ENCODE measurements around the gene NFXL1.

The NFXL1 gene

GRCh38 chr4:47831026-47831679 lies 83.2 kb downstream of the NFXL1 start:
- DNase-seq (ENCODE audit: low read depth) = no peak

- no peak for DNase-seq (ENCODE audit: low read depth)
Observed at GRCh38 chr4:47830265-47831025, 83.9 kb downstream of the NFXL1 start.

GRCh38 chr4:47829438-47829837 lies 84.9 kb downstream of the NFXL1 start:
- DNase-seq (ENCODE audit: low read depth) = no peak

- no peak for DNase-seq (ENCODE audit: low read depth)
Observed at GRCh38 chr4:47827343-47828047, 86.9 kb downstream of the NFXL1 start.

GRCh38 chr4:47824840-47825239 lies 89.5 kb downstream of the NFXL1 start:
- no peak for DNase-seq (ENCODE audit: low read depth)

- no peak for DNase-seq (ENCODE audit: low read depth)
Observed at GRCh38 chr4:47819178-47819577, 95.2 kb downstream of the NFXL1 start.

GRCh38 chr4:47817275-47817674 lies 97.1 kb downstream of the NFXL1 start:
- DNase-seq (ENCODE audit: low read depth) = no peak

- DNase-seq (ENCODE audit: low read depth) = no peak
Observed at GRCh38 chr4:47816748-47817147, 97.6 kb downstream of the NFXL1 start.

- DNase-seq (ENCODE audit: low read depth) = no peak
Observed at GRCh38 chr4:47814618-47815295, 99.6 kb downstream of the NFXL1 start.

- no peak for DNase-seq (ENCODE audit: low read depth)
Observed at GRCh38 chr4:47809654-47810203, 104.7 kb downstream of the NFXL1 start.

- no peak for DNase-seq (ENCODE audit: low read depth)
Observed at GRCh38 chr4:47804598-47804997, 109.8 kb downstream of the NFXL1 start.

- DNase-seq (ENCODE audit: low read depth) = no peak
Observed at GRCh38 chr4:47801481-47802002, 112.8 kb downstream of the NFXL1 start.

GRCh38 chr4:47798165-47798564 lies 116.2 kb downstream of the NFXL1 start:
- DNase-seq (ENCODE audit: low read depth) = no peak

Measured in stimulated activated CD4-positive, alpha-beta T cell treated with anti-CD3 and anti-CD28 coated beads, Interleukin-2, amount 100 ng/mL, for 4 hours (primary cell).